Measurements from ENCODE around the gene OBSL1.

Gene OBSL1

DNA sequence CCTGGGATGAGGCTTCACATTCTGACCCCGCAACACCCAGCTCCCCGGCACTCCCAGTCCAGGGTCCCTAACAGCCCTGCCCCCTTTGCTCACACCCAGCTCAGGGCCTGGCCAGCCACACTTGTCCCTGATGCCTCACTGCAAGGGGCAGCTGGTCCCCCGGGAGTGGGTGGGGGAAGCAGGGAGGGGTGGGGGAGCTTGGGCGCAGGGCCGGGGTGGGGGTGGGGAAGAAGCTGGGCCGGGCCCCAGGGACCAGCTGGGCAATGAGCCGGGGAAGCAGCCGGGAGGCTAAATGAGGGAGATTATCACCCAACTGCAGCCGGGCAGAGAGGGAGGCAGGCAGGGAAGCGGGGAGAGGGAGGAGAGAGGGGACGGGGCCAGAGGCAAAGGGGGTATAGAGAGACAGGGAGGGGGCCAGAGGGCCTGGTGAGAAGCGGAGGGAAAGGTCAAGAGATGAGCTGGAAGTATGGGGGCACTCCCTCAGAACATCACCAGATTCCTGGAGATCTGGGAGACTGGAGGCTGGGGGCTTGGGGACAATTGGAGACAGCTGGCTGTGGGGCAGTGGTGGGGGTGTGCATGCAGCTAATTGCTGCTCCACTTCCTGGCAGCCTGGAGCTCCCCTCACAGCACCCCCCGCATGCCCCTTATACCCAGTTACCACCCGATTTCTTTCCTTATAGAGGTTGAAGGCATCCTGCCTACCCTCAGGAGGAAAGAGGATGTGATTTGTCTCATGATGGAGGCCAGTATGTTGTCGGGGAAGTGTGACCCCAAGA lies 59.6 kb downstream of the OBSL1 start:
- DNase-seq = no peak

- no peak for DNase-seq
Observed at GRCh38 chr2:219510512-219511135, 60.7 kb downstream of the OBSL1 start.

DNA sequence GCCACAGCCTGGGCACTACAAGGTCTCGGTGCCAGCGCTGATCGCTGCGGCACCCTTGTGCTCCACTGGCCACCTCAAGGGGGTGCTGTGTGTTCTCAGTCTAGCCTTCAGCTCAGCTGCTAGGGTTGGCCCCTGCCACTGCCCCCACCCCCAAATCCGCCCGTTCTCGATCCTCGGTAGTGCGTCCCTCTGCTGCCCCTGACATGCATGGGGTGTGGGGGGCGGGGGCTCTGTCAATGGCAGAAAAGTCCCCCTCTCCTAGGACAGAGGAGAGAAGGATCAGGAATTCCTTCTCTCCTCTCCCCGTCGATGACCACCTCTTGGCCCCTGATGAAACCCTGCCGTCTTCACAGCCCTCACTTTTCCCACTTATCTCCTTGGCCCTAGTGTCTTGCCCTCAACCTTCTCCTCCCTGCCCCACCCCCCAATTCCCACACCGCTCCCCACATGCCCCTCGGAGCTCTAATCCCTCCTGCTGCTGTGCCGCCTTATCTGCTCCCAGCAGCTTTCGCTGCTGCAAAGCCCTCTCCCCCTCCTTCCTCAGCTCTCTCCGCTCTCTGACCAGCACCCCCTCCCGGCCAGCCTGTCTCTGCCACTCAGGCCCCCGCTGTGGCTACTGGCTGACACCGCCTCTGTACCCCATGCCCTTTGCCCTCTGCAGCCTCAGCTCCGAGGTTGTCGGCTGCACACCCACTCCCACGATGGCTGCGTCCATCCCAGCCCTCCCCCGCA lies 61.4 kb downstream of the OBSL1 start:
- DNase-seq = peak; percentile 56

DNA sequence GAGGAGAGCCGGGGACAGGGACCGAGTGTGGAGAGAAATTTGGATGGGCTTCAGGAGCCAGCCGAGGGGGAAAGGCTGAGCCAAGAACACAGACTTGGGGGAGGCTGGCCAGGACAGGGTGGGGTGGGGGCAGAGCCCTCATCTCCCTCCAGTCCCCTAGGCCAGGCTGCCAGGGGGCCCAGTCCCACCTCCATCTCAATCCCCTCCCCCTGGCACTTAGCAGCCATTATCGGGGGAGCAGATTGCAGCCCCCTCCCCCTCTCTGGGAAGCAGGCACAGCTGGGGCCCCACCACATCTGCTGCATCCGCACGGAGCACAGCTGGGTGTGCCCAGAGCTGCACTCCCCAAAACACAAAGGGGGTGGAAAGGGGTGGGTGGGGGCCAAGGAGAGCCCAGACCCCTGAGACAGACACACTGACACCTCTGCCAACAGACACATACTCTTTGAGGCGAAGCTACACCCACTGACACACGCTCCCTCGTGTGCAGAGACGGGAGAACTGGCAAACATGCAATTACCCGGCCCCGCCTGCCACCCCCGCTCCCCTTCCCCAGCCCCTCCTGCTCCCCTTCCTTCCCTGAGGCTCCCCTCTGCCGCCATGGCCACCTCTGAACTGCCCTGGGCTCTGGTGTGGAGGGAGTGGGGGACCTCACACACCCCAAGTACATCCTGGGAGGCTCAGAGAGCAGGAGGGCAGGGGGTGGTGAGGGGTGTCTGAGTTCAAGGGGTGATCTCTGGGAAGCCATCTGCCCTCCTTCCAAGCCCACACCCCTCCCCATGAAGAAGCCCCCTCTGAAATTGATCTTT lies 62.2 kb downstream of the OBSL1 start:
- no peak for DNase-seq

DNA sequence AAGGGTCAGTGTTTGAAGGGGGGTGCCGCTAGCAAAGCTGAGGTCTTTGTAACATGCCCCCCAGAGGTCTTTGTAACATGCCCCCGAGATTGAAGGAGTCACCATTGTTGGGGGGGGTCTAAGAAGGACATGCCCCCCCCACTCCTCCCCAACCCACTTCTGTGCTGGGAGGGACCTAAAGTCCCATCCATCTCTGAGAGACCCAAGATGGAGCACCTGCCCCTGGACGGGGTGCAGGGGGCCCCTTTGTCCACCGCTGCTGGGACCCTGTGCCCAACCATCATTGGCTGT lies 63.0 kb downstream of the OBSL1 start:
- no peak for DNase-seq

DNA sequence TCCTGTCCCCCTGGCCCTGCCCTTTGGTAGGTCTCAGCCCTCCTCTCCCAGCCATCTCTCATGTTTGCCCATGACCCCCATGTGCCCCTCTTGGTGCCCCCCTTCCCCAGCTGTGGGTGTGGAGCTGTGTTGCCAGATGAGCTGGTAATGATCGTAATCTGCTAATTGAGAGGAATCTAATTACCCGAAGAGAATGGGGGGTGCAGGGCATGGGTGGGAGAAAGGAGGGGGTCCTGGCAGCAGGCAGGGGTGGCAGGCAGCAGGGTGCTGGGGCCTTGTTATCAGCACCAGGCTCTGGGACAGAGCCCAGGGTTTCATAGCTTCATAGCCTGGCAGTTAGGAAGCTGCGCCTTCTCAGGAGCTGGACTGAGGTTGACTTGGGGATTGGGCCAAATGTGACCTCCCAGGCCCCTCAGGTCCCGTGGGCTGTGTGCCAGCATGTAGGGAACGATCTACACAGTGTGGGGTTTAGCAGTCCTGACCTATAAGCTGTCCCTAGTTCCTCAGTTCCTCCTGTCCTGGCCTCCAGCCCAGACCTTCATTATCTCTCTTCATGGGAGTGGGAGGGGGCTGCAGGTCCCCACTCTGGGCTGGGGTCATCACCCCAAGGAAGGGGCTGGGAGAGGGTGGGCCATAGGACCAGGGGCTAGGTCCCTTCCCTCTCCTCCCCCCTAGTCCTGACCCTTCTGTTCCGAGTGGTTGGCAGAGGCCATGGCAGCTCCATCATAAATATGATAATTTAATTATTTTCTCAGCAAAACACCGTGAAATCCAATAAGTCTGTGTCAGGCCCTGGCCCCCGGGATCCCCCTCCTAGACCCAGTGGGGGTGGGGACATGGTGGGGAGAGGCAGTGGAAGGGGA lies 63.5 kb downstream of the OBSL1 start:
- DNase-seq = no peak

- no peak for DNase-seq
Observed at GRCh38 chr2:219506802-219507526, 64.4 kb downstream of the OBSL1 start.

GRCh38 chr2:219506153-219506801 lies 65.1 kb downstream of the OBSL1 start:
- DNase-seq = no peak

DNA sequence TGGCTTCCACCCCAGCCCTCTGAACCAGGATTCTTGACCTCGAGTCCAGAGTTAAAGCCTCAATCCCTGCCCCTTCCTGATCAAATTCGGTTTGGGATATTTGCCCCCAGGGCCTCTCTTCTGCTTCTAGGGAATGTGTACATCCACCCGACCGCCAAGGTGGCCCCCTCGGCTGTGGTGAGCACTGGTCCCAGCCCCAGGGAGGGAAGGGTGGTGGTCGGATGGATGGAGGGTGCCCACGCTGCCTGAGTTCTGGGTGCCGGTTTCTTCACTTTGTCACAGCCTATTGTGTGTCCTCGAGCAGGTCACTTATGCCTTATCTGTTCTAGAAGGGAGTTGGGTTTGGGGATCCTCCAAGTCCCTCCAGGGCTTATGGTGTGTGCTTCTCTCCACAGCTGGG lies 65.8 kb downstream of the OBSL1 start:
- DNase-seq = no peak

DNA sequence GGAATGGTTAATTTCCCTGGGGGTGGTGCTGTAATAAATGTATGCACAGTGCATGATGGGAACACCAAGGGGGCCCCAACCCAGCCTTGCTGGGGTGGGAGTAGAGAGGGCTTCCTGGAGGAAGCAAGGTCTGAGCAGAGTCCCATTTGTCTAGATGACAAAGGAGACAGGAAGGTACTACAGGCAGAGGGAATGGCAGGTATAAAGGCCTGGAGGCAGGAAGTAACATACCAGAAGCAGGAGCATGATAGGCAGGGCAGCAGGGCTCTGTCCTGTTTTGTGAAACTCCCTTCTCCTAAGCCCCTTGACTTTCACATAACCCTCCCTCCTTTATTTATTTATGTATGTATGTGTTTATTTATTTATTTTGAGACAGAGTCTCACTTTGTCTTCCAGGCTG lies 68.7 kb downstream of the OBSL1 start:
- no peak for DNase-seq

DNA sequence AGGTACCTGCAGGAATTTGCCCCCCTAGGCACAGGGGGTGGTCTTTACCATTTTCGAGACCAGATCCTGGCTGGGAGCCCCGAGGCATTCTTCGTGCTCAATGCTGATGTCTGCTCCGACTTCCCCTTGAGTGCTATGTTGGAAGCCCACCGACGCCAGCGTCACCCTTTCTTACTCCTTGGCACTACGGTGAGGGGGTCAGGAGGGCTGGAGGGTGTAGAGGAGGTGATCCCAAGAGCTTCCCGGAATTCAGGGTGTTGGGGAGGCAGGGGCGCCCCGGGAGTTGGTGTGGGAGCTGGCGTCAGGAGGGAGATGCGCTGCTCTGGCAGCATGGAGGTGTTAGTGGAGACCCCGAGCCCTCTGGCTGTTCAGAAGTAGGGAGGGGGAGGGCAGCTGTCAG lies 69.5 kb downstream of the OBSL1 start:
- no peak for DNase-seq
